Activated T-cell treated with anti-CD3 and anti-CD28 coated beads, Interleukin-2, amount 50 U/mL, for 72 hours (primary cell): ENCODE results near the gene CEP85L. TPM values are rescaled to one million over a fixed set of nuclear protein-coding genes. Genes with fewer than 3 reads are reported as not detected.

ENCODE experiments used
- ATAC-seq, 2 donors: fragments of 150-1000 bp; cut with Tn5 transposase; replicated peaks in 1 of 2; 2 replicates each; pipeline ENCODE4 v1.10.0; 2021; ENCODE audit warnings: moderate library complexity in 2 of 2, mild to moderate bottlenecking in 1 of 2
- DNase-seq, 2 donors: peaks; one replicate each; pipeline ENCODE4 v3.0.0; 2021 to 2022; ENCODE audit warnings: mixed read lengths in 1 of 2
- H3K27ac Mint-ChIP-seq: one replicate; pipeline ENCODE4 v1.8.0; 2022; ENCODE audit warnings: mild to moderate bottlenecking, moderate library complexity, mixed read lengths
- H3K27me3 Mint-ChIP-seq: one replicate; pipeline ENCODE4 v1.8.0; 2022; ENCODE audit warnings: low read depth, mixed read lengths
- H3K36me3 Mint-ChIP-seq, 2 donors: one replicate each; pipeline ENCODE4 v1.8.0; 2022; ENCODE audit warnings: mixed read lengths in 2 of 2, mild to moderate bottlenecking in 1 of 2; ENCODE audit not compliant: insufficient read depth in 2 of 2
- H3K4me1 Mint-ChIP-seq: one replicate; pipeline ENCODE4 v1.8.0; 2022; ENCODE audit warnings: low read depth, mixed read lengths
- H3K4me3 Mint-ChIP-seq, 2 donors: one replicate each; pipeline ENCODE4 v1.8.0; 2022; ENCODE audit warnings: mild to moderate bottlenecking in 2 of 2, mixed read lengths in 2 of 2, moderate library complexity in 2 of 2
- H3K9me3 Mint-ChIP-seq, 2 donors: one replicate each; pipeline ENCODE4 v1.8.0; 2022; ENCODE audit warnings: mixed read lengths in 2 of 2
- total RNA-seq, 2 donors: library from RNA; stranded (reverse); gene quantifications; one replicate each; pipeline ENCODE4 v1.2.3, GENCODE V29; 2022

The CEP85L gene
- total RNA-seq, 2 donors from 2014 or later, result 32.4 to 44.7 TPM

DNA sequence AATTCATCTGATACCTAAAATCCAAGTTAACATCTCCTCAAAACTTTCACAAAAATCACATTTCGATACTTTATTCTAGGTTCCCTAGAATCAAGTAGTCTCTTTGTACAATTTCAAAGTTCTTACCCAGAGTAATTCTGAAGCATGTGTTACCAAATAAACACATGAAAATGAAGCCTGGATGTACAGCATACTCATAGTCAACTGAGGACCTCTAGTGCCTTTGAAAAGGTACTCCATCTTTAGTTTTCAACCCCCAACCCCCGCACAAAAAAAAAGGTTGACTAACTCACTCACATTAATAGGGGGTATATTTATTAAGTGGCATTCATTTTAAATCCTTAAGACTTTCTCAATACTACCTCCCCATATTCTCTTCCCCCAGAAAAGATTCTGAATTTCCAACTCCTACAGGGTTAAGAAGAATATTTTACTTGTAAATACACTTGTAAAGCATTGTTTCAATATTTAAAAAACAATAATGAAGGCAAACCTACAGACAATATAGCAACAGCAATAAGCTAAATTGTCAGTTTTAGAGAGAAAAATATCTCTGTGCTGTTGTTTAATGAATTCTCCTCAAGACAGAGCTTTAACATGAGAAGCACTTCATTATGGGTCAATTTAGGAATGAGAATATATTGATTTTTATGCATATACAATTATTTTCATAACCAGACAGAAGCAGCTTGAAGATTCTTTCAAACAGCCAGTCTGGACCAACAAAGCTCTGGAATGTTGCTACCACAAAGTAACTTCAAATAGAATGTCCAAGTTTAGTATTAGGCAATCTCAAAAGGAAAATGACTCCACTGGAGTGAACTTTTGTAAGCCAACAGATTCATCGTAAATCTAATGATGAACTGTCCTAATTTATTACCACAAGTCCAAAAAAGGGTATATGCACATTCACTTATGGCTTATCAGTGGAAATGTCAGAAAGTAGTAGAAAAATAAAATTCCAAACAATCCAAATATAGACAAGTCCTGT, 100.0 kb downstream of the CEP85L start:
- DNase-seq (peak; percentile 6 to 15), ATAC-seq (peak; percentile 68 to 72)
- no peaks in the 10 kb centered on the region for H3K27me3 Mint-ChIP-seq
- H3K36me3 Mint-ChIP-seq, result peaks cover 0 to 1% of the 10 kb centered on the region in 2 donors
- H3K27ac Mint-ChIP-seq, result peak overlapping the region; percentile 72
- no peaks in the 10 kb centered on the region for H3K9me3 Mint-ChIP-seq
- no peak overlapping the region for H3K4me3 Mint-ChIP-seq
- H3K4me1 Mint-ChIP-seq, result peaks cover 37% of the 10 kb centered on the region

DNA sequence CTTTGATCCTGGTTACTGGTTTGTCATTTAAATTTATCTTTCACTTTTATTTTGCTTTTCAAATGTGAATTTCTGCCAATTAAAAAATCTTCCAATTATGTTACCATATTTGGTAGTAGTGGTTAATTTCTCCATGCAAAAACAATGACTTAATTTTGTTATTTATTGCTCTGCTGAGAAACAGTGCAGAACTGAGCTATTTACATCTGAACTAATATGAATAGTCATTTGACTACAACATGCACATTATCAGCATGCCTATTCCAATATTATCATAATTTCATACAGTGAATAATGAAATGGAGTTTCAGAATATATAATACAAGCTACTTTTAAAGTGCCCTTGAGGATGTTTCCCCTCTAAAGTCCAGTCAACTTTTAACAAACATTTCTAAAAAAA, 102.8 kb downstream of the CEP85L start:
- Mint-ChIP-seq H3K27me3 (no peaks in the 10 kb centered on the region), H3K36me3 (peaks cover 0 to 2% of the 10 kb centered on the region in 2 donors), H3K9me3 (no peaks in the 10 kb centered on the region), H3K27ac (no peak overlapping the region), H3K4me1 (peaks cover 47% of the 10 kb centered on the region), H3K4me3 (no peak overlapping the region)
- ATAC-seq (no peak), DNase-seq (no peak)

DNA sequence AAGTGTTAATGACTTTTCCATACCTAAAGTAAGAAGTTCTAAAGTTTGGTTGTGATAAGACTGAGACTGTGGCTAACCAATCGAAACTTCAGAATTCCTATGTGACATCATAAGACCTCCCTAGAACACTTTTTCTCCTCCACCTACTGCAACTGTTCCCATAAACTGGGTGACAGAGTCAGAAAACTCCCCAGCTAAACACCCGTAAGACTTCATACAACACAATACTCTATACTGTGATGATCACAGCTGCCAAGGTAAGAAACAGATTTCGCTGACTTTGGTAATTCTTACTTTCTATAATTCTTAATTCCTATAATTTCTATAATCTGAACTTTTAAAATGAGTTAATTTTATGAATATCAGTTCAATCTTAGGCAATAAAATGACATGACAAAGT, 103.3 kb downstream of the CEP85L start, which contains the start of gene PLN:
PLN (plus strand) TSS at position 161 of the 400 bp plus-strand sequence. CDS start 10,626 bp downstream, outside the sequence.
- DNase-seq (no peak), ATAC-seq (no peak)
- H3K9me3 Mint-ChIP-seq, result no peaks in the 10 kb centered on the region

DNA sequence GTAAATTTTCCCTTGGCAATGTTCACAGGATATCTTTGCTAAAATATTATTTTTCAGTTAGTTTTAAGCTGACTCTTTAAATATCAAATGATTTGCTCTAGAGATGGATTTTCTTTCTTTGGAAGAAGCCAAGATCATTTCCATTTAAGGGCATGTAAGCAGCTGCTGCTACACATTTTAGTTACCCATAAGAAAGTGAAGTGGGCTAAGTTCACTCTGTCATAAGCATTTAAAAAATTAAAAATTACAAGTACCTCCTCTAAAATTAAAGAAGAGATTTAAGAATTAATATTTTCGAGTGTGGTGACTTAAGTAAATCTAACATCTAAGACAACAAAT, 104.5 kb downstream of the CEP85L start:
- Mint-ChIP-seq H3K4me3 (no peak overlapping the region), H3K4me1 (peaks cover 50% of the 10 kb centered on the region), H3K27ac (no peak overlapping the region), H3K27me3 (no peaks in the 10 kb centered on the region), H3K9me3 (no peaks in the 10 kb centered on the region), H3K36me3 (peaks cover 0 to 3% of the 10 kb centered on the region in 2 donors)
- DNase-seq, result no peak
- ATAC-seq, result no peak

More for the DNA sequence above, 103.3 kb downstream of the CEP85L start, which contains the start of gene PLN:
- no peaks in the 10 kb centered on the region for H3K27me3 Mint-ChIP-seq
- H3K36me3 Mint-ChIP-seq, result peaks cover 0 to 2% of the 10 kb centered on the region in 2 donors
- H3K4me3 Mint-ChIP-seq, result peak within 1 kb of the TSS in 1 of 2 donors; percentile 9
- peak within 1 kb of the TSS; percentile 46 for H3K27ac Mint-ChIP-seq
- peaks cover 48% of the 10 kb centered on the region for H3K4me1 Mint-ChIP-seq

DNA sequence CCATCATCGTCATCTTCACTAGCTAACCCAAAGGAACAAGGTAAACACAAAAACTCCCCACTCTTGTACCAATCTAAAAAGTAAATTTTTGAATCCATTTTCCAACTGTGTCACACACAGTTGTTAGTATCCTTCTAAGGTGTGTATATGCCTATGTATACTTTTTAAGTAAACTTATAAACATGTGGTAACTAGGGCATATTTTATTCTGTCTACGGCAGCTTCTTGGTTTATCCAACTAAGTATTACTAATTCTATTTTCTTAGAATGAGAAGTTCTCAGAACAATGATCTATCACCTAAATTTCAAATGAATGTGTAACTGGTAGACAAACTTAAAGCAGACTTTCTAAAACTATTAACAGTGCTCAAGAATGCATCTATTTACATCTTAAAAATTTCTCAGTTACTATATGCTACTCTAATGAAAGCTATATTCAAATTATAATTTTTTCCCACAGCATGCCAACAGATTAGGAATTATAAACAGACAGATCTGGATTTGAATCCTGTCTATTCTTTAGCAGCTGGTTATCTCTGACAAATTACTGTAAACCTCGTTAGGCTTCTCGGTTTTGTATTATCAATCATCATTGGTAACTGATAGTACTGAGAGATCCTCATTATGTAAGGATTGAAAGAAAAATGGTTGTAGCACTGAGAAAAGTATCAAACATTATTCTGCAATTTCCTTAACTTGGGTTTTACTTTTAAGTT, 105.1 kb downstream of the CEP85L start:
- ATAC-seq (peak; percentile 46 to 72), DNase-seq (no peak)
- Mint-ChIP-seq H3K36me3 (peaks cover 0 to 3% of the 10 kb centered on the region in 2 donors), H3K27ac (peak overlapping the region; percentile 61), H3K4me1 (peaks cover 48% of the 10 kb centered on the region), H3K4me3 (peak overlapping the region in 1 of 2 donors; percentile 27), H3K9me3 (no peaks in the 10 kb centered on the region), H3K27me3 (no peaks in the 10 kb centered on the region)

DNA sequence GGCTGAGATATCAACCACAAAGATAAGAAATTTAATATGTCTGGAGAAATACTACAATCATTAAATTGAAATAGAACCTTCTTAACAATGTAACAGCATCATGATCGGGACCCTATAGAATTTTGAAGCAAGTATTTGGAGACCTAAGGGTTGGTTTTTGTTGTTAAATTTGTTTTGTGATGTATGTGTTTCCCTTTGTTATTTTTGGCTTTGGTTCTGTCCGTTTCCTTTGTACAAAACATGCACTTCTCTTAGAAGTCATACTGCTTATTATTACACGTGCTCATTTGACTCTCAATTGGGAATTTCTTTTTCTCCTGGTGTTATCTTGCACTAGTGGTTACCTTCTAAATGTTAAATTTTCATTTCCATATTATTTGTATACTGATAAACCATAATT, 107.3 kb downstream of the CEP85L start:
- no peak overlapping the region for H3K27ac Mint-ChIP-seq
- no peak for DNase-seq
- no peaks in the 10 kb centered on the region for H3K9me3 Mint-ChIP-seq
- peaks cover 0 to 3% of the 10 kb centered on the region in 2 donors for H3K36me3 Mint-ChIP-seq
- H3K4me3 Mint-ChIP-seq, result no peak overlapping the region
- H3K27me3 Mint-ChIP-seq, result no peaks in the 10 kb centered on the region
- ATAC-seq, result no peak
- H3K4me1 Mint-ChIP-seq, result peaks cover 42% of the 10 kb centered on the region

DNA sequence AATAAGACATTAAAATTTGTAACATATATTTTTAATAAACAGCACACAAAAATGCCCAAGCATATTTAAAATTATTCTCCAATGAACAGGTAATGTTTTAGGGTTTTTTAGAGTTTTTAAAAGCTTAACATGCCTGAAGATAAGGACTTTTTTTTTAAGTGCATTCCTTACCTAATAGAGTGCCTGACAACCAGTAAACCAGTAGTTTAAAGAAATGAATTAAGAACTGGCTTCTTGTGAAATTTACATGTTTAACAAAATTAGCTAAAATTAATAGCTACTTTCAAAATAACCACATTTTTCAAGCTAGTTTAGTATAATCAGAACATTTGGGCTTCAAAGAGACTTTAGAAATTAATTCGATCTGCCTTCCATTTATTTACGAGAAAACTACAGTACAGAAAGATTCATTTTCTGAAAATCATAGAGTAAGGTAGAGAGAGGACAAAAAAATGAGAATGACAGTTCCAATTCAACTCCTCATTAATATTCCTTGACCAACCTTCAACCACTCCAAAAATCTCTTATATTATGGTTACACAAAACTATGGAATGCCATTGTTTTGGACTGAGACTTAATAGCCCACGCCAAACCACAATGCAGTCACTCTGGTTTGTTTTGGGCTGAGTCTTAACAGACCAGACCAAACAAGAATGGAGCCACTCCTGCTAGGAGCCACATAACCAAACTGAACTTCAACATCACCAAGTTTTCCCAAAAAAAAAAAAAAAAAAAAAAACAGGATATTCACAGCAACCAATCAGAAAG, 109.0 kb downstream of the CEP85L start:
- no peaks in the 10 kb centered on the region for H3K27me3 Mint-ChIP-seq
- no peak for ATAC-seq
- no peak overlapping the region for H3K4me3 Mint-ChIP-seq
- H3K36me3 Mint-ChIP-seq, result peaks cover 0 to 3% of the 10 kb centered on the region in 2 donors
- DNase-seq, result no peak
- no peaks in the 10 kb centered on the region for H3K9me3 Mint-ChIP-seq
- H3K27ac Mint-ChIP-seq, result no peak overlapping the region
- H3K4me1 Mint-ChIP-seq, result peaks cover 31% of the 10 kb centered on the region

DNA sequence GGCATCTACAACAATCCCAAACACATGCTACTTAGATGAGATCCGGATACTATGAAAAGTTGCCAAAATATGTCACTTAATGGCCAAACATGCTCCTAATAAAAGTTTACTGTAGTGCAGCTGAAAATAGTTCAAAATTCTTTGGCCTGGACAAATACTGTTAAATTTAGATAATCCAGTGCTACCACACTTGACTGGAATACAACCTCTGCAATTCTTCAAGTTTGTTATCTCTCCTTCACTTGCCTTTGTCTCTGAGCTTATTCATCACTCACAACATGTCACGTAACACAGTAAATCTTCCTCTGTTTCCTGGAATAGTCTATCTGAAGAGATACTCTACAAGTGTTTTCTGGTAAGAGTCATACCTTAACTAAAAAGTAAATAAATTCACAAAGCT, 113.8 kb downstream of the CEP85L start:
- ATAC-seq (no peak), DNase-seq (no peak)
- H3K27me3 Mint-ChIP-seq, result no peaks in the 10 kb centered on the region
- H3K9me3 Mint-ChIP-seq, result no peaks in the 10 kb centered on the region
- H3K4me3 Mint-ChIP-seq, result no peak overlapping the region
- H3K36me3 Mint-ChIP-seq, result peaks cover 4 to 11% of the 10 kb centered on the region in 2 donors
- no peak overlapping the region for H3K27ac Mint-ChIP-seq
- H3K4me1 Mint-ChIP-seq, result peaks cover 18% of the 10 kb centered on the region

DNA sequence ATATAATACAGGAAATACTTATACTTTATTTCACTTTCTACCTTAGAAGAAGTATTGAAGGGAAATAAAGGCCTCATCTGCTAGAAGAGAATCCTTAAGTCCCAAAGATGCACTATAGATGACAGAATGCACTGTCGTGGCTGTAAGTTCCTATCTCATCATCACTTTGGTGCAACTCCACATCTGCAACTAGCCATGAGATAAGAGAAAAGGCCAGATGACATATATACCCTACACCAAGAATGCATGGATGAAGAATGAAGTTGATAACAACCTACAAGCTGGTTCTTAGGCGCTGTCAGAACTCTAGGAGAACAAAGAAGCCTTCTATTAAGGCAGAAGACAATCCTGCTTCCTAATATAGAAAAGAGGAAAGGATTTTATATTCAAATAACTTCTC, 114.9 kb downstream of the CEP85L start:
- H3K4me1 Mint-ChIP-seq, result peaks cover 20% of the 10 kb centered on the region
- no peak overlapping the region for H3K4me3 Mint-ChIP-seq
- peaks cover 4 to 15% of the 10 kb centered on the region in 2 donors for H3K36me3 Mint-ChIP-seq
- H3K9me3 Mint-ChIP-seq, result peaks cover 0 to 5% of the 10 kb centered on the region in 2 donors
- H3K27me3 Mint-ChIP-seq, result no peaks in the 10 kb centered on the region
- H3K27ac Mint-ChIP-seq, result no peak overlapping the region
- ATAC-seq (no peak), DNase-seq (no peak)

DNA sequence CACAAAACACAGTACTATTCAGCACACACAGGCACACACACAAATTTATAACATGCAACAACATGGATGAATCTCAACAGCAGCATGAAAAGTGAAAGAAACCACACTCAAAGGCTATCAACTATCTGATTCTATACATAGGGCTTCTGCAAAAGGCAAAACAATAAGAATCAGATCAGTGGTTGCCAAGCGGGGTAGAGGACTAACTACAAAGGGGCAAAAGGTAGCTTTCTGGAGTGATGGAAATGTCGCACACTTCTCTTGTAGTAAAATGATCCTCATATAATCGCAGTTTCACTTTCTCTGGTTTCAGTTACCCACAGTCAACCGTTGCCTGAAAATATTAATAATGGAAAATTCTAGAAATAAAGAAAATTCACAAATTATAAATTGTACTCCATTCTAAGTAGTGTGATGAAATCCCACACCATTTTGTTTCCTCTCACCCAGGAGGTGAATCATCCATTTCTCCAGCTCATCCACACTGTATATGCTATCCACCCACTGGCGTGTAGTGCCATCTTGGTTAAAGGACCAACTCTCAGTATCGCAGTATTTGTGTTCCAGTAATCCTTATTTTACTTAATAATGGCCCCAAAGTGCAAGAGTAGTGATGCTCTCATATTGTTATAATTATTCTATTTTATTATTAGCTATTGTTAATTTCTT, 116.1 kb downstream of the CEP85L start:
- Mint-ChIP-seq H3K27ac (no peak overlapping the region), H3K27me3 (no peaks in the 10 kb centered on the region), H3K4me1 (peaks cover 27% of the 10 kb centered on the region), H3K9me3 (peaks cover 3 to 9% of the 10 kb centered on the region in 2 donors), H3K36me3 (peaks cover 8 to 23% of the 10 kb centered on the region in 2 donors), H3K4me3 (no peak overlapping the region)
- DNase-seq (no peak), ATAC-seq (no peak)

DNA sequence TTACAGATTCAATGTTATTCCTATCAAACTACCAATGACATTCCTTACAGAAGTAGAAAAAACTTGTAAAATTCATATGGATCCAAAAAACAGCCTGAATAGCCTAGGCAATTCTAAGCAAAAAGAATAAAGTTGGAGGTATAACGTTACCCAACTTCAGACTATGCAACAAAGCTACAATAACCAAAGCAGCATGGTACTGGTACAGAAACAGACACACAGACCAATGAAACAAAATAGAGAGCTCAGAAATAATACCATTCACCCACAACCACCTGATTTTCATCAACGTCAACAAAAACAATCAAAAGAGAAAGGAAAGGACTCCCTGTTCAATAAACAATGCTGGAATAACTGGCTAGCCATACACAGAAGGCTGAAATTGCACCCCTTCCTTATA, 120.4 kb downstream of the CEP85L start:
- H3K9me3 Mint-ChIP-seq, result peaks cover 3 to 9% of the 10 kb centered on the region in 2 donors
- peaks cover 33% of the 10 kb centered on the region for H3K4me1 Mint-ChIP-seq
- no peak for DNase-seq
- no peaks in the 10 kb centered on the region for H3K27me3 Mint-ChIP-seq
- ATAC-seq, result no peak
- H3K36me3 Mint-ChIP-seq, result peaks cover 8 to 23% of the 10 kb centered on the region in 2 donors
- no peak overlapping the region for H3K27ac Mint-ChIP-seq
- no peak overlapping the region for H3K4me3 Mint-ChIP-seq

DNA sequence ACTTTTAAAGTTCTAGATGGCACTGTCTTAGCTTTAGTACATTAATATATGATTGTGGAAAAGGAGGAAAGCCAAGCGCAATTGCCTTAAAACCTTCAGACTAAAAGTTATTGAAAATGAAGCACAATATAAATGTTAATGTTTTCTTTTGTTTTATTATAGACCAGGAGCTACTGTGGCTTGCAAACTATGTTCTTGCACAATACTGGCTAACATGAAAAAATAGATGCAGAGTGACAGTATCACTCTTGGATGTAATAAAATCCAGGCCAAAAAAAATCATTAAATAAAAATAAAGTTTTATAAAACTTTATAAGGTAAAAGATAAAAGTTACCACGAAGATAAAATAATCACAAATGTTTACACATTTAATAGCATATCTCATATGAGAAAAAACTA, 121.6 kb downstream of the CEP85L start:
- DNase-seq, result no peak
- Mint-ChIP-seq H3K4me1 (peaks cover 35% of the 10 kb centered on the region), H3K9me3 (peaks cover 3 to 9% of the 10 kb centered on the region in 2 donors), H3K4me3 (no peak overlapping the region), H3K36me3 (peaks cover 6 to 19% of the 10 kb centered on the region in 2 donors), H3K27ac (no peak overlapping the region), H3K27me3 (no peaks in the 10 kb centered on the region)
- no peak for ATAC-seq
